ENCODE data around the gene UBXN6.
A peak's percentile ranks its signal among the peaks of the same experiment; 100 is the strongest.

UBXN6 gene

GRCh38 chr19:4487572-4487971, 30.0 kb upstream of the UBXN6 start:
- H2AFZ ChIP-seq (ENCODE audit: low read depth, low read length): no peak overlapping the region
- no peaks in the 10 kb centered on the region for H3K4me1 ChIP-seq (ENCODE audit: insufficient read depth, low read length)
- H3K9me3 ChIP-seq (ENCODE audit: low read length): no peaks in the 10 kb centered on the region
- no peaks in the 10 kb centered on the region for H3K27me3 ChIP-seq (ENCODE audit: insufficient read depth, low read length)
- H3K36me3 ChIP-seq (ENCODE audit: insufficient read depth, low read length): peaks cover 48% of the 10 kb centered on the region
- no peak overlapping the region for H3K4me3 ChIP-seq (ENCODE audit: low read length)

GRCh38 chr19:4483385-4483784, 25.8 kb upstream of the UBXN6 start:
- Histone ChIP-seq H3K27me3 (ENCODE audit: insufficient read depth, low read length) (no peaks in the 10 kb centered on the region), H3K36me3 (ENCODE audit: insufficient read depth, low read length) (peaks cover 41% of the 10 kb centered on the region), H3K9me3 (ENCODE audit: low read length) (no peaks in the 10 kb centered on the region), H2AFZ (ENCODE audit: low read depth, low read length) (no peak overlapping the region), H3K4me1 (ENCODE audit: insufficient read depth, low read length) (no peaks in the 10 kb centered on the region), H3K4me3 (ENCODE audit: low read length) (no peak overlapping the region)

- Histone ChIP-seq H3K9me3 (ENCODE audit: low read length) (no peaks in the 10 kb centered on the region), H3K36me3 (ENCODE audit: insufficient read depth, low read length) (peaks cover 42% of the 10 kb centered on the region), H3K4me3 (ENCODE audit: low read length) (no peak overlapping the region), H3K27me3 (ENCODE audit: insufficient read depth, low read length) (no peaks in the 10 kb centered on the region), H3K4me1 (ENCODE audit: insufficient read depth, low read length) (no peaks in the 10 kb centered on the region), H2AFZ (ENCODE audit: low read depth, low read length) (no peak overlapping the region)
Measured at GRCh38 chr19:4482721-4483364, 25.2 kb upstream of the UBXN6 start.

- Histone ChIP-seq H3K4me3 (ENCODE audit: low read length) (no peak overlapping the region), H3K36me3 (ENCODE audit: insufficient read depth, low read length) (peaks cover 45% of the 10 kb centered on the region), H2AFZ (ENCODE audit: low read depth, low read length) (no peak overlapping the region), H3K27me3 (ENCODE audit: insufficient read depth, low read length) (no peaks in the 10 kb centered on the region), H3K4me1 (ENCODE audit: insufficient read depth, low read length) (peaks cover 21% of the 10 kb centered on the region), H3K9me3 (ENCODE audit: low read length) (no peaks in the 10 kb centered on the region)
Measured at GRCh38 chr19:4477034-4477801, 19.6 kb upstream of the UBXN6 start.

- Histone ChIP-seq H3K27me3 (ENCODE audit: insufficient read depth, low read length) (no peaks in the 10 kb centered on the region), H3K9me3 (ENCODE audit: low read length) (no peaks in the 10 kb centered on the region), H2AFZ (ENCODE audit: low read depth, low read length) (no peak overlapping the region), H3K36me3 (ENCODE audit: insufficient read depth, low read length) (peaks cover 37% of the 10 kb centered on the region), H3K4me1 (ENCODE audit: insufficient read depth, low read length) (peaks cover 25% of the 10 kb centered on the region), H3K4me3 (ENCODE audit: low read length) (peak overlapping the region; percentile 67)
Measured at GRCh38 chr19:4474514-4475022, 17.0 kb upstream of the UBXN6 start.

- H3K9me3 ChIP-seq (ENCODE audit: low read length): no peaks in the 10 kb centered on the region
- peak overlapping the region; percentile 67 for H3K4me3 ChIP-seq (ENCODE audit: low read length)
- peaks cover 25% of the 10 kb centered on the region for H3K4me1 ChIP-seq (ENCODE audit: insufficient read depth, low read length)
- H3K27me3 ChIP-seq (ENCODE audit: insufficient read depth, low read length): no peaks in the 10 kb centered on the region
- no peak overlapping the region for H2AFZ ChIP-seq (ENCODE audit: low read depth, low read length)
- H3K36me3 ChIP-seq (ENCODE audit: insufficient read depth, low read length): peaks cover 33% of the 10 kb centered on the region
Measured at GRCh38 chr19:4473763-4474513, 16.3 kb upstream of the UBXN6 start.

- Histone ChIP-seq H2AFZ (ENCODE audit: low read depth, low read length) (no peak overlapping the region), H3K36me3 (ENCODE audit: insufficient read depth, low read length) (peaks cover 27% of the 10 kb centered on the region), H3K4me3 (ENCODE audit: low read length) (peak overlapping the region; percentile 67), H3K9me3 (ENCODE audit: low read length) (no peaks in the 10 kb centered on the region), H3K27me3 (ENCODE audit: insufficient read depth, low read length) (no peaks in the 10 kb centered on the region), H3K4me1 (ENCODE audit: insufficient read depth, low read length) (peaks cover 25% of the 10 kb centered on the region)
Measured at GRCh38 chr19:4473011-4473762, 15.6 kb upstream of the UBXN6 start.

- H3K4me1 ChIP-seq (ENCODE audit: insufficient read depth, low read length): peaks cover 25% of the 10 kb centered on the region
- peaks cover 20% of the 10 kb centered on the region for H3K36me3 ChIP-seq (ENCODE audit: insufficient read depth, low read length)
- peak within 1 kb of the TSS; percentile 63 for H2AFZ ChIP-seq (ENCODE audit: low read depth, low read length)
- H3K27me3 ChIP-seq (ENCODE audit: insufficient read depth, low read length): no peaks in the 10 kb centered on the region
- H3K9me3 ChIP-seq (ENCODE audit: low read length): no peaks in the 10 kb centered on the region
- H3K4me3 ChIP-seq (ENCODE audit: low read length): peak within 1 kb of the TSS; percentile 83
Measured at GRCh38 chr19:4472174-4472974, 14.8 kb upstream of the UBXN6 start, which contains the start of gene HDGFL2. TSS of gene HDGFL2 (plus strand) at chr19:4472297. CDS start at chr19:4472351, 54 bp downstream.

- Histone ChIP-seq H3K4me3 (ENCODE audit: low read length) (peak overlapping the region; percentile 83), H3K27me3 (ENCODE audit: insufficient read depth, low read length) (no peaks in the 10 kb centered on the region), H3K4me1 (ENCODE audit: insufficient read depth, low read length) (peaks cover 25% of the 10 kb centered on the region), H3K36me3 (ENCODE audit: insufficient read depth, low read length) (peaks cover 12% of the 10 kb centered on the region), H2AFZ (ENCODE audit: low read depth, low read length) (peak overlapping the region; percentile 63), H3K9me3 (ENCODE audit: low read length) (no peaks in the 10 kb centered on the region)
Measured at GRCh38 chr19:4471403-4472173, 14.0 kb upstream of the UBXN6 start.

GRCh38 chr19:4467835-4468234, 10.2 kb upstream of the UBXN6 start:
- Histone ChIP-seq H3K27me3 (ENCODE audit: insufficient read depth, low read length) (no peaks in the 10 kb centered on the region), H3K36me3 (ENCODE audit: insufficient read depth, low read length) (no peaks in the 10 kb centered on the region), H3K4me1 (ENCODE audit: insufficient read depth, low read length) (peaks cover 5% of the 10 kb centered on the region)

GRCh38 chr19:4464815-4465581, 7.4 kb upstream of the UBXN6 start:
- no peaks in the 10 kb centered on the region for H3K4me1 ChIP-seq (ENCODE audit: insufficient read depth, low read length)

More at GRCh38 chr19:4467835-4468234, 10.2 kb upstream of the UBXN6 start:
- Histone ChIP-seq H2AFZ (ENCODE audit: low read depth, low read length) (no peak overlapping the region), H3K9me3 (ENCODE audit: low read length) (no peaks in the 10 kb centered on the region), H3K4me3 (ENCODE audit: low read length) (no peak overlapping the region)

More at GRCh38 chr19:4464815-4465581, 7.4 kb upstream of the UBXN6 start:
- Histone ChIP-seq H3K36me3 (ENCODE audit: insufficient read depth, low read length) (no peaks in the 10 kb centered on the region), H3K4me3 (ENCODE audit: low read length) (no peak overlapping the region), H2AFZ (ENCODE audit: low read depth, low read length) (no peak overlapping the region), H3K27me3 (ENCODE audit: insufficient read depth, low read length) (no peaks in the 10 kb centered on the region), H3K9me3 (ENCODE audit: low read length) (no peaks in the 10 kb centered on the region)
